HEK293 (cell line): Measurements from ENCODE around the gene STK38.

ENCODE experiments used
- CTCF ChIA-PET: fragments of 350-600 bp; formaldehyde crosslinking; extraction: SDS; loops from one replicate; lab custom pipeline; 2021; ENCODE audit warnings: antibody characterized with exemption; lab: Yijun Ruan, JAX
- POLR2A ChIA-PET: fragments of 300-600 bp; formaldehyde crosslinking; extraction: SDS; loops from one replicate; lab custom pipeline; 2020; ENCODE audit warnings: antibody characterized with exemption, inconsistent platforms; lab: Yijun Ruan, JAX
- H3K27ac ChIP-seq: fragments of 200-500 bp; sonication (Bioruptor generic); 2 replicates; pipeline ENCODE4 v1.5.1; 2014; ENCODE audit warnings: low read depth, low read length, control low read depth, inconsistent platforms; ENCODE audit errors: extremely low read depth
- H3K36me3 ChIP-seq, 2 experiments: fragments of 200-500 bp in 1 of 2; sonication (Bioruptor generic) in 1 of 2; 1 replicate in 1 of 2; 2 replicates in 1 of 2; pipeline ENCODE4 v1.5.1; 2014 to 2017; ENCODE audit warnings: inconsistent platforms in 2 of 2, low read length in 2 of 2; ENCODE audit not compliant: control insufficient read depth in 2 of 2, insufficient read depth in 1 of 2
- H3K4me1 ChIP-seq: fragments of 200-500 bp; sonication (Bioruptor generic); 2 replicates; pipeline ENCODE4 v1.5.1; 2014; ENCODE audit warnings: mild to moderate bottlenecking, low read length, inconsistent platforms; ENCODE audit not compliant: control insufficient read depth, insufficient read depth
- H3K4me3 ChIP-seq: 2 replicates; pipeline ENCODE4 v1.5.1; 2011; ENCODE audit warnings: low read depth, mild to moderate bottlenecking, control low read depth, low read length, moderate library complexity
- H3K9me3 ChIP-seq: fragments of 200-500 bp; sonication (Bioruptor generic); 2 replicates; pipeline ENCODE4 v1.5.1; 2014; ENCODE audit warnings: low read depth, low read length, inconsistent platforms; ENCODE audit not compliant: control insufficient read depth, insufficient read depth
- HOXD13 ChIP-seq: sonication (generic); formaldehyde crosslinking; IDR thresholded peaks from 2 replicates; pipeline ENCODE4 v1.8.0; 2022; ENCODE audit warnings: missing genetic modification reagents, borderline replicate concordance
- WT1 ChIP-seq: fragments of 450-650 bp; formaldehyde crosslinking; IDR thresholded peaks from 2 replicates; pipeline ENCODE4 v1.5.1; 2016; ENCODE audit warnings: missing biosample characterization, missing genetic modification characterization
- ZNF133 ChIP-seq: fragments of 450-650 bp; formaldehyde crosslinking; IDR thresholded peaks from 2 replicates; pipeline ENCODE4 v1.5.1; 2016; ENCODE audit warnings: missing biosample characterization, missing genetic modification characterization
- ZNF202 ChIP-seq: fragments of 450-650 bp; formaldehyde crosslinking; IDR thresholded peaks from 2 replicates; pipeline ENCODE4 v1.5.1; 2016; ENCODE audit warnings: missing biosample characterization, missing genetic modification characterization, borderline replicate concordance
- ZNF239 ChIP-seq: fragments of 450-650 bp; formaldehyde crosslinking; IDR thresholded peaks from 2 replicates; pipeline ENCODE4 v1.5.1; 2016; ENCODE audit warnings: missing biosample characterization, missing genetic modification characterization
- ZNF324 ChIP-seq: fragments of 450-650 bp; formaldehyde crosslinking; IDR thresholded peaks from 2 replicates; pipeline ENCODE4 v1.5.1; 2016; ENCODE audit warnings: missing biosample characterization, missing genetic modification characterization
- ZNF37A ChIP-seq: fragments of 450-650 bp; IDR thresholded peaks from 2 replicates; pipeline ENCODE4 v1.5.1; 2018; ENCODE audit warnings: missing biosample characterization, missing genetic modification characterization
- ZNF521 ChIP-seq: fragments of 450-650 bp; formaldehyde crosslinking; IDR thresholded peaks from 2 replicates; pipeline ENCODE4 v1.5.1; 2017; ENCODE audit warnings: missing biosample characterization, mild to moderate bottlenecking, missing genetic modification characterization
- ZNF596 ChIP-seq: fragments of 450-650 bp; IDR thresholded peaks from 2 replicates; pipeline ENCODE4 v1.5.0; 2018; ENCODE audit warnings: missing biosample characterization, mild to moderate bottlenecking, missing genetic modification characterization, moderate library complexity
- ZNF654 ChIP-seq: fragments of 450-650 bp; formaldehyde crosslinking; IDR thresholded peaks from 2 replicates; pipeline ENCODE4 v1.5.1; 2016; ENCODE audit warnings: low read depth, missing biosample characterization, missing genetic modification characterization
- ZNF843 ChIP-seq: fragments of 450-650 bp; formaldehyde crosslinking; IDR thresholded peaks from 2 replicates; pipeline ENCODE4 v1.5.1; 2016; ENCODE audit warnings: missing biosample characterization, missing genetic modification characterization
- TF ChIP-seq, protein P1 (sequence below): fragments of 450-650 bp; formaldehyde crosslinking; IDR thresholded peaks from 2 replicates; pipeline ENCODE4 v1.5.1; 2016; ENCODE audit warnings: missing biosample characterization, missing genetic modification characterization, low read depth
- TF ChIP-seq, protein P2 (sequence below): fragments of 450-650 bp; formaldehyde crosslinking; IDR thresholded peaks from 2 replicates; pipeline ENCODE4 v1.5.1; 2017; ENCODE audit warnings: missing biosample characterization, missing genetic modification characterization
- TF ChIP-seq, protein P3 (sequence below): fragments of 450-650 bp; formaldehyde crosslinking; IDR thresholded peaks from 2 replicates; pipeline ENCODE4 v1.5.1; 2017; ENCODE audit warnings: missing biosample characterization, missing genetic modification characterization
- TF ChIP-seq, protein P4 (sequence below): fragments of 450-650 bp; formaldehyde crosslinking; IDR thresholded peaks from 2 replicates; pipeline ENCODE4 v1.5.1; 2016; ENCODE audit warnings: missing biosample characterization, missing genetic modification characterization
- TF ChIP-seq, protein P5 (sequence below): fragments of 450-650 bp; formaldehyde crosslinking; conservative IDR thresholded peaks from 2 replicates; pipeline ENCODE4 v1.5.1; 2016; ENCODE audit warnings: low read depth, missing biosample characterization, missing genetic modification characterization
- TF ChIP-seq, protein P6 (sequence below): fragments of 450-650 bp; formaldehyde crosslinking; IDR thresholded peaks from 2 replicates; pipeline ENCODE4 v1.5.1; 2016; ENCODE audit warnings: missing biosample characterization, missing genetic modification characterization

The STK38 gene

DNA sequence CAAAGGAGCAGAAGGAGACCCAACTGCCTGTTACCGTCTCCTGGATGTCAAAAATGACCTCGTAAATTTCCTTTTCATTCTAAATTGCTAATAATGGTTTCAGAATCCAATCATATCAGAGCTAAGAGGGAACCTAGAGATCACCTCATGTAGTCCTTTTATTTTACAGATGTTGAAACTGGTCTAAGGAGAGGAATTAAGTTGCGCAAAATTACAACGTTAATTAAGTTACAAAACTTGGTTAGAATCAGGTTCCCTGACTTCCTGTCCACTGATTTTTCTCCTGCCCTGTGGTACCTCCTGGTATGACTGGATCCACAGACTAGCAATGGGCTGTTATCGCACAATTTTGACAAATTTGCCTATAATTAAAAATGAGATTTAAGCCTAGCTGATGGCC lies 9.0 kb upstream of the STK38 start:
- CTCF ChIA-PET: no interaction called here

DNA sequence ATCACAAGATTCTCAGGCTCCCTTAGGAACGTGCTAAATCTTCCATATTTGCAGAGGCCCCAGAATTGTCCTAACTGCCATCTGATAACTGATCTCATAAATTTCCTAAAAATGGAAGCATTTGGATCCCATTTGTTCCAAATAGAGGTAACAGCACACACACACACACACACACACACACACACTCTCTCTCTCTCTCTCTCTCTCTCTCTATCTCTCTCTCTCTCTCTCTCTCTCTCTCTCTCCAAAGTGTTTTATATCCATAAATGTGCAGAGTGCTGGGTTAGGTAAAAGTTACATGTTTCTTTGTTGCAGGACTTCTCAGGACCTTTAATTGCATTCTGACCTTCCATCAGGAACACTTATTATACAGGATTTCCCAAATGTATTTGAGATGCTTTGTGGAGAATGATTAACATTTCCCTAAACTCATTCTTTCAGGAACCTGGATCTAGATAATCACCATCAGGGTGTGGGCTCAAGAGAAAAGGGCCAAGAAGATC lies 8.5 kb upstream of the STK38 start:
- Histone ChIP-seq H3K36me3 (no peaks in the 10 kb centered on the region), H3K9me3 (no peaks in the 10 kb centered on the region), H3K27ac (no peak overlapping the region), H3K4me3 (no peak overlapping the region), H3K4me1 (no peaks in the 10 kb centered on the region)
- TF ChIP-seq ZNF521 (tag by site-specific recombination): no peak
- TF ChIP-seq, protein P1, sequence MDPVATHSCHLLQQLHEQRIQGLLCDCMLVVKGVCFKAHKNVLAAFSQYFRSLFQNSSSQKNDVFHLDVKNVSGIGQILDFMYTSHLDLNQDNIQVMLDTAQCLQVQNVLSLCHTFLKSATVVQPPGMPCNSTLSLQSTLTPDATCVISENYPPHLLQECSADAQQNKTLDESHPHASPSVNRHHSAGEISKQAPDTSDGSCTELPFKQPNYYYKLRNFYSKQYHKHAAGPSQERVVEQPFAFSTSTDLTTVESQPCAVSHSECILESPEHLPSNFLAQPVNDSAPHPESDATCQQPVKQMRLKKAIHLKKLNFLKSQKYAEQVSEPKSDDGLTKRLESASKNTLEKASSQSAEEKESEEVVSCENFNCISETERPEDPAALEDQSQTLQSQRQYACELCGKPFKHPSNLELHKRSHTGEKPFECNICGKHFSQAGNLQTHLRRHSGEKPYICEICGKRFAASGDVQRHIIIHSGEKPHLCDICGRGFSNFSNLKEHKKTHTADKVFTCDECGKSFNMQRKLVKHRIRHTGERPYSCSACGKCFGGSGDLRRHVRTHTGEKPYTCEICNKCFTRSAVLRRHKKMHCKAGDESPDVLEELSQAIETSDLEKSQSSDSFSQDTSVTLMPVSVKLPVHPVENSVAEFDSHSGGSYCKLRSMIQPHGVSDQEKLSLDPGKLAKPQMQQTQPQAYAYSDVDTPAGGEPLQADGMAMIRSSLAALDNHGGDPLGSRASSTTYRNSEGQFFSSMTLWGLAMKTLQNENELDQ: no peak
- peak; percentile 97 for TF ChIP-seq ZNF596 (tag by site-specific recombination)
- TF ChIP-seq, protein P2, sequence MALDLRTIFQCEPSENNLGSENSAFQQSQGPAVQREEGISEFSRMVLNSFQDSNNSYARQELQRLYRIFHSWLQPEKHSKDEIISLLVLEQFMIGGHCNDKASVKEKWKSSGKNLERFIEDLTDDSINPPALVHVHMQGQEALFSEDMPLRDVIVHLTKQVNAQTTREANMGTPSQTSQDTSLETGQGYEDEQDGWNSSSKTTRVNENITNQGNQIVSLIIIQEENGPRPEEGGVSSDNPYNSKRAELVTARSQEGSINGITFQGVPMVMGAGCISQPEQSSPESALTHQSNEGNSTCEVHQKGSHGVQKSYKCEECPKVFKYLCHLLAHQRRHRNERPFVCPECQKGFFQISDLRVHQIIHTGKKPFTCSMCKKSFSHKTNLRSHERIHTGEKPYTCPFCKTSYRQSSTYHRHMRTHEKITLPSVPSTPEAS (tag by site-specific recombination): peak; percentile 29; the same call in 1 of the 2 replicates
- no peak for TF ChIP-seq HOXD13 (CRISPR knock-in tag)
- TF ChIP-seq ZNF239 (tag by site-specific recombination): peak; percentile 99
- ChIA-PET CTCF (no interaction called here), POLR2A (no interaction called here)

More for the DNA sequence above, 9.0 kb upstream of the STK38 start:
- no peaks in the 10 kb centered on the region for H3K4me1 ChIP-seq
- no peak overlapping the region for H3K4me3 ChIP-seq
- TF ChIP-seq, protein P3, sequence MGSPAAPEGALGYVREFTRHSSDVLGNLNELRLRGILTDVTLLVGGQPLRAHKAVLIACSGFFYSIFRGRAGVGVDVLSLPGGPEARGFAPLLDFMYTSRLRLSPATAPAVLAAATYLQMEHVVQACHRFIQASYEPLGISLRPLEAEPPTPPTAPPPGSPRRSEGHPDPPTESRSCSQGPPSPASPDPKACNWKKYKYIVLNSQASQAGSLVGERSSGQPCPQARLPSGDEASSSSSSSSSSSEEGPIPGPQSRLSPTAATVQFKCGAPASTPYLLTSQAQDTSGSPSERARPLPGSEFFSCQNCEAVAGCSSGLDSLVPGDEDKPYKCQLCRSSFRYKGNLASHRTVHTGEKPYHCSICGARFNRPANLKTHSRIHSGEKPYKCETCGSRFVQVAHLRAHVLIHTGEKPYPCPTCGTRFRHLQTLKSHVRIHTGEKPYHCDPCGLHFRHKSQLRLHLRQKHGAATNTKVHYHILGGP (tag by site-specific recombination): no peak
- TF ChIP-seq, protein P4, sequence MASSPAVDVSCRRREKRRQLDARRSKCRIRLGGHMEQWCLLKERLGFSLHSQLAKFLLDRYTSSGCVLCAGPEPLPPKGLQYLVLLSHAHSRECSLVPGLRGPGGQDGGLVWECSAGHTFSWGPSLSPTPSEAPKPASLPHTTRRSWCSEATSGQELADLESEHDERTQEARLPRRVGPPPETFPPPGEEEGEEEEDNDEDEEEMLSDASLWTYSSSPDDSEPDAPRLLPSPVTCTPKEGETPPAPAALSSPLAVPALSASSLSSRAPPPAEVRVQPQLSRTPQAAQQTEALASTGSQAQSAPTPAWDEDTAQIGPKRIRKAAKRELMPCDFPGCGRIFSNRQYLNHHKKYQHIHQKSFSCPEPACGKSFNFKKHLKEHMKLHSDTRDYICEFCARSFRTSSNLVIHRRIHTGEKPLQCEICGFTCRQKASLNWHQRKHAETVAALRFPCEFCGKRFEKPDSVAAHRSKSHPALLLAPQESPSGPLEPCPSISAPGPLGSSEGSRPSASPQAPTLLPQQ: no peak
- TF ChIP-seq, protein P5, sequence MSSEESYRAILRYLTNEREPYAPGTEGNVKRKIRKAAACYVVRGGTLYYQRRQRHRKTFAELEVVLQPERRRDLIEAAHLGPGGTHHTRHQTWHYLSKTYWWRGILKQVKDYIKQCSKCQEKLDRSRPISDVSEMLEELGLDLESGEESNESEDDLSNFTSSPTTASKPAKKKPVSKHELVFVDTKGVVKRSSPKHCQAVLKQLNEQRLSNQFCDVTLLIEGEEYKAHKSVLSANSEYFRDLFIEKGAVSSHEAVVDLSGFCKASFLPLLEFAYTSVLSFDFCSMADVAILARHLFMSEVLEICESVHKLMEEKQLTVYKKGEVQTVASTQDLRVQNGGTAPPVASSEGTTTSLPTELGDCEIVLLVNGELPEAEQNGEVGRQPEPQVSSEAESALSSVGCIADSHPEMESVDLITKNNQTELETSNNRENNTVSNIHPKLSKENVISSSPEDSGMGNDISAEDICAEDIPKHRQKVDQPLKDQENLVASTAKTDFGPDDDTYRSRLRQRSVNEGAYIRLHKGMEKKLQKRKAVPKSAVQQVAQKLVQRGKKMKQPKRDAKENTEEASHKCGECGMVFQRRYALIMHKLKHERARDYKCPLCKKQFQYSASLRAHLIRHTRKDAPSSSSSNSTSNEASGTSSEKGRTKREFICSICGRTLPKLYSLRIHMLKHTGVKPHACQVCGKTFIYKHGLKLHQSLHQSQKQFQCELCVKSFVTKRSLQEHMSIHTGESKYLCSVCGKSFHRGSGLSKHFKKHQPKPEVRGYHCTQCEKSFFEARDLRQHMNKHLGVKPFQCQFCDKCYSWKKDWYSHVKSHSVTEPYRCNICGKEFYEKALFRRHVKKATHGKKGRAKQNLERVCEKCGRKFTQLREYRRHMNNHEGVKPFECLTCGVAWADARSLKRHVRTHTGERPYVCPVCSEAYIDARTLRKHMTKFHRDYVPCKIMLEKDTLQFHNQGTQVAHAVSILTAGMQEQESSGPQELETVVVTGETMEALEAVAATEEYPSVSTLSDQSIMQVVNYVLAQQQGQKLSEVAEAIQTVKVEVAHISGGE: no peak
- TF ChIP-seq ZNF324 (tag by site-specific recombination) (no peak), HOXD13 (CRISPR knock-in tag) (no peak), WT1 (tag by site-specific recombination) (no peak), ZNF133 (tag by site-specific recombination) (no peak), ZNF202 (tag by site-specific recombination) (no peak), ZNF843 (tag by site-specific recombination) (no peak), ZNF654 (tag by site-specific recombination) (no peak), ZNF37A (tag by site-specific recombination) (no peak)
- TF ChIP-seq, protein P6, sequence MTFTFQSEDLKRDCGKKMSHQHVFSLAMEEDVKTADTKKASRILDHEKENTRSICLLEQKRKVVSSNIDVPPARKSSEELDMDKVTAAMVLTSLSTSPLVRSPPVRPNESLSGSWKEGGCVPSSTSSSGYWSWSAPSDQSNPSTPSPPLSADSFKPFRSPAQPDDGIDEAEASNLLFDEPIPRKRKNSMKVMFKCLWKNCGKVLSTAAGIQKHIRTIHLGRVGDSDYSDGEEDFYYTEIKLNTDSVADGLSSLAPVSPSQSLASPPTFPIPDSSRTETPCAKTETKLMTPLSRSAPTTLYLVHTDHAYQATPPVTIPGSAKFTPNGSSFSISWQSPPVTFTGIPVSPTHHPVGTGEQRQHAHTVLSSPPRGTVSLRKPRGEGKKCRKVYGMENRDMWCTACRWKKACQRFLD: no peak
- POLR2A ChIA-PET: no interaction called here
- no peak overlapping the region for H3K27ac ChIP-seq
- H3K36me3 ChIP-seq: no peaks in the 10 kb centered on the region
- H3K9me3 ChIP-seq: no peaks in the 10 kb centered on the region
